ENCODE results near the gene ITGB3. TPM values are rescaled to one million over a fixed set of nuclear protein-coding genes. Genes with fewer than 3 reads are reported as not detected.

The ITGB3 gene
- total and polyA plus RNA-seq, 7 donors, result 0.69 to 62.7 (median 28.5) TPM

DNA sequence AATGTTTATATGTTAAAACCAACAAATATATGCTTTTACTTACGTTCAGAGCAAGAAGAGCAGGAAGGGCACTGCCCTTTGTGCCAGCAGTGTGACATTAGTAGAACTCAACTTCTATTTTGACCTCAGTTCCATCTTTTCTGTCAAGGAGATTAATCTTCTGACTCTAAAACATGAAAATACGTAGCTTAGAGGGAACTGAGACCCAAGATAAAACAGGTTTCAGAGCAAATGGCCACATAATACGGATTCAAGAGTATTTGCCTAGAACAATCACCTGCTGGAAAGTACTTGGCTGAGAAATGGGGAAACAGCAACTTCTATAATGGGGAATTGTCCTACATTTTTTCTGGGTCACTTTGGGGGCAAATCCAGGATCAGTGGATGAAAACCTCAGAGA is 22.3 kb upstream of the ITGB3 start:
- TF ChIP-seq POLR2AphosphoS5 (IDR thresholded peaks at IDR 0.05) (no peak), POLR2A (IDR thresholded peaks at IDR 0.05) (no peak), EP300 (IDR thresholded peaks at IDR 0.05) (no peak)
- TF ChIP-seq, protein P1, sequence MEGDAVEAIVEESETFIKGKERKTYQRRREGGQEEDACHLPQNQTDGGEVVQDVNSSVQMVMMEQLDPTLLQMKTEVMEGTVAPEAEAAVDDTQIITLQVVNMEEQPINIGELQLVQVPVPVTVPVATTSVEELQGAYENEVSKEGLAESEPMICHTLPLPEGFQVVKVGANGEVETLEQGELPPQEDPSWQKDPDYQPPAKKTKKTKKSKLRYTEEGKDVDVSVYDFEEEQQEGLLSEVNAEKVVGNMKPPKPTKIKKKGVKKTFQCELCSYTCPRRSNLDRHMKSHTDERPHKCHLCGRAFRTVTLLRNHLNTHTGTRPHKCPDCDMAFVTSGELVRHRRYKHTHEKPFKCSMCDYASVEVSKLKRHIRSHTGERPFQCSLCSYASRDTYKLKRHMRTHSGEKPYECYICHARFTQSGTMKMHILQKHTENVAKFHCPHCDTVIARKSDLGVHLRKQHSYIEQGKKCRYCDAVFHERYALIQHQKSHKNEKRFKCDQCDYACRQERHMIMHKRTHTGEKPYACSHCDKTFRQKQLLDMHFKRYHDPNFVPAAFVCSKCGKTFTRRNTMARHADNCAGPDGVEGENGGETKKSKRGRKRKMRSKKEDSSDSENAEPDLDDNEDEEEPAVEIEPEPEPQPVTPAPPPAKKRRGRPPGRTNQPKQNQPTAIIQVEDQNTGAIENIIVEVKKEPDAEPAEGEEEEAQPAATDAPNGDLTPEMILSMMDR (IDR thresholded peaks at IDR 0.05), result no peak
- Histone ChIP-seq H3K9me3 (no peaks in the 10 kb centered on the region), H3K4me1 (peaks cover 0 to 13% (median 9%) of the 10 kb centered on the region in 4 donors), H3K36me3 (no peaks in the 10 kb centered on the region), H3K27ac (no peak overlapping the region), H3K27me3 (no peaks in the 10 kb centered on the region), H3K4me3 (no peak overlapping the region)
- WGBS, 2 donors, result 62 to 78% methylated on average over 3 of the region's 3 CpGs
- no peak for DNase-seq
- intact Hi-C loops (cut with DNase I), result no loop called here

DNA sequence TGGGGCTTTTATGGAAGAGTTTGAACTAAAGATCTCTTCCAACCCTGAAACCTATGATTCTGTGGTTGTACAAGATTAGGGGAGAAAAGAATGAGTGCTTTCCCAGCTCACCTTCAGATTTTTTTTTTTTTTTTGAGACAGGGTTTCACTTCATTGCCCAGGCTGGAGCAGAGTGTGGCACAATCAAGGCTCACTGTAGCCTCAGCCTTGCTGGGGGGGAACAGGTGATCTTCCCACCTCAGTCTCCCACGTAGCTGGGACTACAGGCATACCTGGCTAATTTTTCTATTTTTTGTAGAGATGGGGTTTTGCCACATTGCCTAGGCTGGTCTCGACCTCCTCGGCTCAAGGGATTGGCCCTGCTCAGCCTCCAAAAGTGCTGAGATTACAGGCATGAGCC is 21.8 kb upstream of the ITGB3 start:
- H3K9me3 ChIP-seq, result no peaks in the 10 kb centered on the region
- peaks cover 0 to 13% (median 8%) of the 10 kb centered on the region in 4 donors for H3K4me1 ChIP-seq
- no peaks in the 10 kb centered on the region for H3K27me3 ChIP-seq
- H3K27ac ChIP-seq, result no peak overlapping the region
- H3K4me3 ChIP-seq, result no peak overlapping the region
- TF ChIP-seq, protein P1 (IDR thresholded peaks at IDR 0.05), result no peak
- TF ChIP-seq POLR2A (IDR thresholded peaks at IDR 0.05) (no peak), EP300 (IDR thresholded peaks at IDR 0.05) (no peak), POLR2AphosphoS5 (IDR thresholded peaks at IDR 0.05) (no peak)
- intact Hi-C loops (cut with DNase I), result no loop called here
- no peaks in the 10 kb centered on the region for H3K36me3 ChIP-seq
- WGBS, 2 donors, result 88 to 95% methylated on average over 3 of the region's 3 CpGs
- no peak for DNase-seq

DNA sequence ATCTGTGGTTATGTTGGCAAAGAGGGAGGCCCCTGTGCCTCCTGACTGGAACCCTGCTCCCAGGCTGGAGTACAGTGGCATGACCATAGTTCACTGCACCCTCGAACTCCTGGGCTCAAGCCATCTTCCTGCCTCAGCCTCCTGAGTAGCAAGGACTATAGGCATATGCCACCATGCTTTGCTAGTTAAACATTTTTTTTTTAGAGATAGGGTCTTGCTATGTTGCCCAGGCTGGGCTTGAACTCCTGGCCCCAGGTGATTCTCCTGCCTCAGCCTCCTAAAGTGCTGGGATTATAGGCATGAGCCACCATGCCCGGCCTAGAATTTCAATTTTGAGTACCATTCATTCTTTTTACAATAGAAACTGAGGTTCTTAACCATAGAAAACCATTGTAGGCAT is 21.2 kb upstream of the ITGB3 start:
- WGBS, 2 donors, result 84 to 91% methylated on average over 2 of the region's 2 CpGs
- H3K27ac ChIP-seq, result no peak overlapping the region
- H3K36me3 ChIP-seq, result no peaks in the 10 kb centered on the region
- no peak for DNase-seq
- no peaks in the 10 kb centered on the region for H3K27me3 ChIP-seq
- no peaks in the 10 kb centered on the region for H3K9me3 ChIP-seq
- intact Hi-C loops (cut with DNase I), result no loop called here
- no peak overlapping the region for H3K4me3 ChIP-seq
- TF ChIP-seq EP300 (IDR thresholded peaks at IDR 0.05), result no peak
- no peak for TF ChIP-seq POLR2A (IDR thresholded peaks at IDR 0.05)
- TF ChIP-seq, protein P1 (IDR thresholded peaks at IDR 0.05), result no peak
- TF ChIP-seq POLR2AphosphoS5 (IDR thresholded peaks at IDR 0.05), result no peak
- peaks cover 0 to 13% (median 8%) of the 10 kb centered on the region in 4 donors for H3K4me1 ChIP-seq

DNA sequence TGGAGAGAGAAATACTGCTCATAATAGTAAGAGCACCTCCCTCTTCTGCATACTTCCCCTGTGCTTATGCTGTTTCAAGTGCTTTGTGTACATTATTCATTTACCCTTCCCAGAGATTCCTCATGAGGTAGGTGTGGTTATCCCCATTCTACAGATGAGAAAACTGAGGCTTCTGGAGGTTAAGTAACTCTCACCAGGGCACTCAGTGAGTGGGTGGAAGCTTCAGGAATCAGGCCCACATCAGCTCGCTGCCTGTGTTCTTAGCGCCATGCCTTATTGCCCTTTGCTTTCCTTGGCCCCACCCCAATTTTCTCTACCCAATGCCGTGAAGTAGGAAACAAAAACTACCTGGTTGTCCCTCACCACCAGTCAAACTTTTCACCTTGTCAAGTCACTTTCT is 18.1 kb upstream of the ITGB3 start:
- Histone ChIP-seq H3K4me3 (no peak overlapping the region), H3K27ac (no peak overlapping the region), H3K27me3 (no peaks in the 10 kb centered on the region), H3K4me1 (peaks cover 0 to 16% (median 11%) of the 10 kb centered on the region in 4 donors), H3K9me3 (no peaks in the 10 kb centered on the region), H3K36me3 (no peaks in the 10 kb centered on the region)
- TF ChIP-seq POLR2AphosphoS5 (IDR thresholded peaks at IDR 0.05) (no peak), POLR2A (IDR thresholded peaks at IDR 0.05) (no peak), EP300 (IDR thresholded peaks at IDR 0.05) (no peak)
- TF ChIP-seq, protein P1 (IDR thresholded peaks at IDR 0.05), result no peak
- DNase-seq, result no peak
- WGBS, 2 donors, result 39 to 81% methylated on average over 3 of the region's 3 CpGs
- intact Hi-C loops (cut with DNase I), result no loop called here

GRCh38 chr17:47235923-47236322 is 17.7 kb upstream of the ITGB3 start:
- intact Hi-C loops (cut with DNase I), result no loop called here
- no peak for DNase-seq
- H3K27ac ChIP-seq, result no peak overlapping the region
- TF ChIP-seq POLR2AphosphoS5 (IDR thresholded peaks at IDR 0.05) (no peak), EP300 (IDR thresholded peaks at IDR 0.05) (no peak), POLR2A (IDR thresholded peaks at IDR 0.05) (no peak)
- TF ChIP-seq, protein P1 (IDR thresholded peaks at IDR 0.05), result no peak
- H3K9me3 ChIP-seq, result no peaks in the 10 kb centered on the region
- WGBS, 2 donors, result 97% methylated on average over 2 of the region's 2 CpGs
- no peaks in the 10 kb centered on the region for H3K36me3 ChIP-seq
- no peak overlapping the region for H3K4me3 ChIP-seq
- peaks cover 0 to 17% (median 12%) of the 10 kb centered on the region in 4 donors for H3K4me1 ChIP-seq
- H3K27me3 ChIP-seq, result no peaks in the 10 kb centered on the region

Measured in sigmoid colon (tissue), 7 donors.